ENCODE measurements around the gene PACRG. TPM values are rescaled to one million over a fixed set of nuclear protein-coding genes. Genes with fewer than 3 reads are reported as not detected.

Gene PACRG
- total RNA-seq, 1 experiment from 2014 or later = 0.44 TPM

- no peak overlapping the region for H3K27ac Mint-ChIP-seq
- no peak for TF ChIP-seq ZNF232 (CRISPR knock-in tag; IDR thresholded peaks at IDR 0.05)
- TF ChIP-seq ESRRA (CRISPR knock-in tag; IDR thresholded peaks at IDR 0.05; ENCODE audit: borderline replicate concordance) = no peak
- TF ChIP-seq MAX (CRISPR knock-in tag; IDR thresholded peaks at IDR 0.05) = no peak
- no peak for TF ChIP-seq E2F1 (CRISPR knock-in tag; IDR thresholded peaks at IDR 0.05)
- TF ChIP-seq ZSCAN18 (CRISPR knock-in tag; IDR thresholded peaks at IDR 0.05) = no peak
- TF ChIP-seq NR1H2 (CRISPR knock-in tag; IDR thresholded peaks at IDR 0.05) = no peak
- no peak for TF ChIP-seq SOX15 (CRISPR knock-in tag; IDR thresholded peaks at IDR 0.05)
- TF ChIP-seq HMGA2 (CRISPR knock-in tag; IDR thresholded peaks at IDR 0.05) = no peak
- no peak for TF ChIP-seq E2F5 (CRISPR knock-in tag; IDR thresholded peaks at IDR 0.05)
- no peak for TF ChIP-seq CTCF (IDR thresholded peaks at IDR 0.05)
- TF ChIP-seq KAT7 (CRISPR knock-in tag; IDR thresholded peaks at IDR 0.05; ENCODE audit: borderline replicate concordance) = no peak
- TF ChIP-seq ZNF532 (CRISPR knock-in tag; IDR thresholded peaks at IDR 0.05; ENCODE audit: borderline replicate concordance) = no peak
- no peak for TF ChIP-seq ATF6 (CRISPR knock-in tag; IDR thresholded peaks at IDR 0.05)
- no peak for TF ChIP-seq ZNF219 (CRISPR knock-in tag; IDR thresholded peaks at IDR 0.05; ENCODE audit: borderline replicate concordance)
- no peak for TF ChIP-seq RELA (CRISPR knock-in tag; IDR thresholded peaks at IDR 0.05; ENCODE audit: borderline replicate concordance)
- TF ChIP-seq NR3C1 (CRISPR knock-in tag; conservative IDR thresholded peaks at IDR 0.05; ENCODE audit: low read depth) = no peak
- no peak for TF ChIP-seq PRDM15 (CRISPR knock-in tag; IDR thresholded peaks at IDR 0.05)
- no peak for TF ChIP-seq E2F4 (CRISPR knock-in tag; IDR thresholded peaks at IDR 0.05; ENCODE audit: borderline replicate concordance, low read depth)
- no peak for TF ChIP-seq USF1 (CRISPR knock-in tag; IDR thresholded peaks at IDR 0.05)
- TF ChIP-seq FOXK1 (CRISPR knock-in tag; IDR thresholded peaks at IDR 0.05) = no peak
Observed at GRCh38 chr6:162730502-162730901, 2.7 kb downstream of the PACRG start.

More at GRCh38 chr6:162730502-162730901, 2.7 kb downstream of the PACRG start:
- no peak for ATAC-seq
- peaks cover 21% of the 10 kb centered on the region for H3K4me1 Mint-ChIP-seq
- H3K4me3 Mint-ChIP-seq = no peak overlapping the region
- H3K36me3 Mint-ChIP-seq = no peaks in the 10 kb centered on the region
- no peak for DNase-seq (ENCODE audit: low spot score)
- H3K27me3 Mint-ChIP-seq (ENCODE audit: low read depth) = peaks cover 10% of the 10 kb centered on the region
- ChIA-PET CTCF (no interaction called here), POLR2A (no interaction called here)
- no peaks in the 10 kb centered on the region for H3K9me3 Mint-ChIP-seq
